HG03558 (cell line): Measurements from ENCODE around the gene RALGPS2.
"Not testable (repeated sequence)": the region's sequence is repeated elsewhere in the genome, so short reads cannot be mapped to it uniquely, and the experiment has no call there.

Experiments used
- ATAC-seq: cut with Tn5 transposase; IDR thresholded peaks from one replicate; pipeline ENCODE4 v1.9.1; 2021; ENCODE audit warnings: moderate number of reproducible peaks; ENCODE audit not compliant: unreplicated experiment; ENCODE audit errors: extremely low read depth

Gene RALGPS2

GRCh38 chr1:178718520-178718919, 6.5 kb upstream of the RALGPS2 start:
- no peak for ATAC-seq

GRCh38 chr1:178723546-178723945, 1.5 kb upstream of the RALGPS2 start:
- ATAC-seq = no peak

- no peak for ATAC-seq
Measured at GRCh38 chr1:178724376-178724727, 692 bp upstream of the RALGPS2 start.

- peak; percentile 15 for ATAC-seq
Measured at GRCh38 chr1:178725466-178726086, 532 bp downstream of the RALGPS2 start.

- ATAC-seq = peak; percentile 71
Measured at GRCh38 chr1:178726087-178726517, 1.1 kb downstream of the RALGPS2 start.

- ATAC-seq = no peak
Measured at GRCh38 chr1:178726545-178726944, 1.5 kb downstream of the RALGPS2 start.

- no peak for ATAC-seq
Measured at GRCh38 chr1:178727014-178727895, 2.2 kb downstream of the RALGPS2 start.

- no peak for ATAC-seq
Measured at GRCh38 chr1:178733972-178734371, 8.9 kb downstream of the RALGPS2 start.

GRCh38 chr1:178738780-178739179, 13.7 kb downstream of the RALGPS2 start:
- no peak for ATAC-seq

GRCh38 chr1:178739285-178740045, 14.4 kb downstream of the RALGPS2 start:
- no peak for ATAC-seq

- no peak for ATAC-seq
Measured at GRCh38 chr1:178740491-178740890, 15.4 kb downstream of the RALGPS2 start.

- ATAC-seq = no peak
Measured at GRCh38 chr1:178740924-178741323, 15.9 kb downstream of the RALGPS2 start.

- ATAC-seq = no peak
Measured at GRCh38 chr1:178743801-178744200, 18.8 kb downstream of the RALGPS2 start.

- no peak for ATAC-seq
Measured at GRCh38 chr1:178745260-178745659, 20.2 kb downstream of the RALGPS2 start.

- no peak for ATAC-seq
Measured at GRCh38 chr1:178746345-178746744, 21.3 kb downstream of the RALGPS2 start.

- ATAC-seq = not testable (repeated sequence)
Measured at GRCh38 chr1:178747361-178747760, 22.3 kb downstream of the RALGPS2 start.

GRCh38 chr1:178749581-178750166, 24.6 kb downstream of the RALGPS2 start:
- ATAC-seq = no peak

GRCh38 chr1:178751046-178751445, 26.0 kb downstream of the RALGPS2 start:
- no peak for ATAC-seq

- ATAC-seq = no peak
Measured at GRCh38 chr1:178752891-178753290, 27.8 kb downstream of the RALGPS2 start.

GRCh38 chr1:178754655-178755256, 29.7 kb downstream of the RALGPS2 start:
- not testable (repeated sequence) for ATAC-seq
